ENCODE data around the gene DCUN1D4.
A peak's percentile ranks its signal among the peaks of the same experiment; 100 is the strongest.

Gene DCUN1D4

DNA sequence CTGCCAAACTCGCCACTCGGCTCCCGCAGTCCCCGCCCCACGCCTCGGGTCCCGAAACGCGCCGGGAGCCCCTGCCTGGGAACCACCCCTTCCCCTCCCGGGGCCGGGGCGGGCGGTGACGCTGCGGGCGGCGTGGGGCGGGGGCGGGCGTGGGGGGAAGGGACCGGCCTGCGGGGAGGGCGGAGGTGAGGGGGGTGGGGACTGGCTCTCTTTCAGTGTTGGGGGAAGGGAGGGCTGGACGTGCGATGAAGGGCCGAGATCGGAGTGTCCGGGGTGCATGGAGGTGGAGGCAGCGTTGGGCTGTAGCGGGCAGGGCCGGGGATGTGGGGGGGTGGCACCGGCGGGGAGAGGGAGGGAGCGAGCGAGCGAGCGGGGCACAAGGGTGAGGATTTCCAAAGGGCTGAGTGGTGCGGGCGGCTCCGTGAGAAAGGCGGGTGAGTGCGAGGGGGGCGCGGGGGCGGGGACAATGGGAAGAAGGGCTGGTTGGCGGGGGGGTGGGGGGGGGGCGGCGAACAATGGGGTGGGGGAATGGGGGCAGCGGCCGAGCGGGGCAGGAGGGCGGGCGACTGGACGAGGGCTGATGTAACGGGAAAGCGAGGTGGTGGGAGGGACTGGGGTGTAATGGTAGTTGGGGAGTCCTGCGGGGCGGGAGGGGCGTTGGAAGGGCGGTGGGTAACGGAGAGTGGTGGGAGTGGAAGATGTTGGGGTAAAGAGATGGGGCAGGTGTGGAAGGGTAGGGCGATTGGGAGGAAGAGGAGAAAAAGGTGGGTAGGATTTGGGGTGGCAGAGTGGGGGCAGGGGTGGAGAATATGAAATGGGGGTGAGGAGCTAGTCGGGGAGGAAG lies 578 bp downstream of the DCUN1D4 start:
- no peaks in the 10 kb centered on the region for H3K9me3 ChIP-seq
- no peaks in the 10 kb centered on the region for H3K36me3 ChIP-seq
- TF ChIP-seq, protein P1, sequence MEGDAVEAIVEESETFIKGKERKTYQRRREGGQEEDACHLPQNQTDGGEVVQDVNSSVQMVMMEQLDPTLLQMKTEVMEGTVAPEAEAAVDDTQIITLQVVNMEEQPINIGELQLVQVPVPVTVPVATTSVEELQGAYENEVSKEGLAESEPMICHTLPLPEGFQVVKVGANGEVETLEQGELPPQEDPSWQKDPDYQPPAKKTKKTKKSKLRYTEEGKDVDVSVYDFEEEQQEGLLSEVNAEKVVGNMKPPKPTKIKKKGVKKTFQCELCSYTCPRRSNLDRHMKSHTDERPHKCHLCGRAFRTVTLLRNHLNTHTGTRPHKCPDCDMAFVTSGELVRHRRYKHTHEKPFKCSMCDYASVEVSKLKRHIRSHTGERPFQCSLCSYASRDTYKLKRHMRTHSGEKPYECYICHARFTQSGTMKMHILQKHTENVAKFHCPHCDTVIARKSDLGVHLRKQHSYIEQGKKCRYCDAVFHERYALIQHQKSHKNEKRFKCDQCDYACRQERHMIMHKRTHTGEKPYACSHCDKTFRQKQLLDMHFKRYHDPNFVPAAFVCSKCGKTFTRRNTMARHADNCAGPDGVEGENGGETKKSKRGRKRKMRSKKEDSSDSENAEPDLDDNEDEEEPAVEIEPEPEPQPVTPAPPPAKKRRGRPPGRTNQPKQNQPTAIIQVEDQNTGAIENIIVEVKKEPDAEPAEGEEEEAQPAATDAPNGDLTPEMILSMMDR (IDR thresholded peaks at IDR 0.05), result no peak
- H3K27me3 ChIP-seq, result peaks cover 48% of the 10 kb centered on the region
- peaks cover 15 to 20% of the 10 kb centered on the region in 2 experiments for H3K4me1 ChIP-seq (ENCODE audit: control insufficient read depth in 1 of 2, insufficient read depth in 1 of 2, low read depth in 1 of 2, low read length in 1 of 2)
- H3K27ac ChIP-seq, result peak overlapping the region; percentile 81
- peak overlapping the region; percentile 88 for H3K4me3 ChIP-seq (ENCODE audit: low read depth in 1 of 2, low read length in 1 of 2)

DNA sequence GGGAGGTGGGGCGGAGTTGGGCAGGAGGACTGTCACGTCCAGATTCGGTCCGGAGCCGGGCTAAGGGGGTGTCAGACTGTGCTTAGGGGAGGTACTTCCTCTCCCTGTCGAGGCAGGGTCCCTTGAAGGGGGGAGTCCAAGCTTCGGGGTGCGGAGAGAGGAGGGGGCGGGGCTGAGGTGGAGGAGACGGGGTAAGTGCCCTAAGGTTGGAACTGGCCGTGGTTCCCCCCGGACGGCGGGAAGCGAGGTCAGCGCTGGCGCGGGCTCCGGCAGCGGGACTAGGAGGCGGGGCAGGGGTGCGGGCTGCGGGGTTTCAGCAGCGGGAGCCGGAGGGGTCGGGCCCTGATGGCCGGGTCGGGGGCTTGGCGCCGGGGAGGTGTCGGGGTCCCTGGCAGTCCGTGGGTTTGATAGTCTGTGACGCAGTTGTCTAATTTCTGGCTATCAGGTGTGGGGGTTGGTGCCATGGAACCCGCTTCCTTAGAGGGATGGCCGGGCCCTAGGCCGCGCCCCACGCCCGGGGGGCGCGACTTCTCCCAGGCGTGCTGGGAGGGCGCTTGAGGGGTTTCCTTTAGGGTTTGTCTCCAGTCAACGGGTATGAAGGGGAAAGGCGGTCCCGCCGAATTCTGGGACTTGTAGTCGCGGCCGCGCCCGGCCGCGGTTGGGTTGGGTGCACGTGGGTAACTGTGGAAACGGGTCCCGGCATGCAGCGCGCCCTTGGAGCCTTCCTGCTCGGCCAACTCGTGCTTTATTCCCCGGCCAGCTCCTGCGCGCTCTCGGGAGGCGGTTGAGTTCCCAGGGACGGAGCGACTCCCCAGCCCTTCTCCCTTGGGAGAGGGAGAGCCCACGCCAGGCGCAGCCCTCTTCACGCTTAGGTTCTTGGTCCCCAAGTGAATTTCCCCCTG lies 1.5 kb downstream of the DCUN1D4 start:
- no peaks in the 10 kb centered on the region for H3K36me3 ChIP-seq
- peak overlapping the region; percentile 12 for H3K27ac ChIP-seq
- TF ChIP-seq, protein P1 (IDR thresholded peaks at IDR 0.05), result no peak
- H3K9me3 ChIP-seq, result no peaks in the 10 kb centered on the region
- H3K4me1 ChIP-seq (ENCODE audit: control insufficient read depth in 1 of 2, insufficient read depth in 1 of 2, low read depth in 1 of 2, low read length in 1 of 2), result peaks cover 15 to 20% of the 10 kb centered on the region in 2 experiments
- H3K27me3 ChIP-seq, result peaks cover 45% of the 10 kb centered on the region
- H3K4me3 ChIP-seq (ENCODE audit: low read depth in 1 of 2, low read length in 1 of 2), result peak overlapping the region; percentile 88

DNA sequence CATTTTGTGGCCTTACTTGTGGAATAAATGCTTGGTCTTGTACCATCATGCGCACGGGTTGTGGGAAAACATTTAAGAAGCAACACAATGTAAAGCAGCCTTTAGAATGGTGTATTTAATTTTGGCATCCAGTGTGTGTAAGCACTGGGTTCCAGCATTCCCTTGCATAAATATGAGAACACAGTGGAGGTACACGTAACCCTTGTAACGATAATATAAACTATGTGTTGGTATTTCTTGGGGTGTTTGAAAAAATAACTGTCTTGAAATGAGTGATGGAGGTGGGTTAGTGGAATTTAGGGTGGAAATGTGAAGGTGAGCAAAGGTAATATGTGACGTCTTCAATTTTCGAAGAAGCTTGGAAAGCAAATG lies 2.1 kb downstream of the DCUN1D4 start:
- TF ChIP-seq, protein P1 (IDR thresholded peaks at IDR 0.05), result no peak
- Histone ChIP-seq H3K4me3 (ENCODE audit: low read depth in 1 of 2, low read length in 1 of 2) (peak overlapping the region; percentile 88), H3K4me1 (ENCODE audit: control insufficient read depth in 1 of 2, insufficient read depth in 1 of 2, low read depth in 1 of 2, low read length in 1 of 2) (peaks cover 15 to 20% of the 10 kb centered on the region in 2 experiments)

DNA sequence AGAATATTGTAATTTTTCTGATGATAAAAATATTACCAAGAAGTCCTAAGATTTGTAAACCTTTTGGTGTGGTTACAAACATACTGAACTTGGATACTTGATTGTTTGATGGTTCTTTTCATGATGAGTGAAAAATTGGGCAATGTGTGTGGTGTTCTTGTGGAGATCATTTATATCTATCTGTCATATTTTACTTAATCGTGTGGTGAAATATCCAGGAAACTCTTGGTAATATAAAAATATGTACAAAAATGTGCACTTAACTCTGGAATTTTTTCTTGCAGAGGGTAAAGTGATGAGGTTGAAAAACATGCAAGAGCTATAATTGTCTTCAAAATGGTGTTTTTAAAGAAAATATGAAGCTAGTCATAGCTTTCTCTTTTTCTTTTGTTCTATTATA lies 2.8 kb downstream of the DCUN1D4 start:
- Histone ChIP-seq H3K36me3 (no peaks in the 10 kb centered on the region), H3K4me1 (ENCODE audit: control insufficient read depth in 1 of 2, insufficient read depth in 1 of 2, low read depth in 1 of 2, low read length in 1 of 2) (peaks cover 15 to 20% of the 10 kb centered on the region in 2 experiments), H3K9me3 (no peaks in the 10 kb centered on the region), H3K27ac (no peak overlapping the region), H3K4me3 (ENCODE audit: low read depth in 1 of 2, low read length in 1 of 2) (no peak overlapping the region), H3K27me3 (peaks cover 32% of the 10 kb centered on the region)
- TF ChIP-seq, protein P1 (IDR thresholded peaks at IDR 0.05), result no peak

More for the DNA sequence above, 2.1 kb downstream of the DCUN1D4 start:
- Histone ChIP-seq H3K27me3 (peaks cover 38% of the 10 kb centered on the region), H3K36me3 (no peaks in the 10 kb centered on the region), H3K9me3 (no peaks in the 10 kb centered on the region), H3K27ac (no peak overlapping the region)

DNA sequence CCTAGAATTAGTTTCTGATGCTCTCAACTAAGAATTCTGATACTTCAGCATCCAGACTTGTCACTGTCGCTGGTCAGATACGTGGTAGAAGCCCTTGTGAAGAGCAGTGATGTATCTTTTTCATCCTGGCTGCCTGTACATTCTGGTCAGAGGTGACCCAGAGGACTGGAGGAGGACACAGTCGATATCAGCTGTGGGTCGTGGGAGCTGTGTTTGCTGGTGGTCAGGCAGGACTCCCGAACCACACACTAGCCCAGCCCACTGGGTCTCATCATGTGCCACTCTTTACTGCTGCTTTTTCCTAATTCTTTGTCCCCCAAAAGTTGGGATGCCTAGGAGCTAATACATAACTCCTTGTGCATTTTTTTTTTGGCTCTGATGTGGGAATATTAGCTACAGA lies 6.5 kb downstream of the DCUN1D4 start:
- Histone ChIP-seq H3K27me3 (peaks cover 8% of the 10 kb centered on the region), H3K9me3 (no peaks in the 10 kb centered on the region), H3K36me3 (no peaks in the 10 kb centered on the region), H3K4me3 (ENCODE audit: low read depth in 1 of 2, low read length in 1 of 2) (no peak overlapping the region), H3K27ac (no peak overlapping the region), H3K4me1 (ENCODE audit: control insufficient read depth in 1 of 2, insufficient read depth in 1 of 2, low read depth in 1 of 2, low read length in 1 of 2) (peaks cover 6% of the 10 kb centered on the region in 2 experiments)
- TF ChIP-seq, protein P1 (IDR thresholded peaks at IDR 0.05), result no peak

All from neutrophil (primary cell).